Rectal smooth muscle tissue (tissue), 1 donor: ENCODE results near the gene LRRC49.

Experiments used
- H3K27ac ChIP-seq: one replicate; pipeline ENCODE4 v1.7.0; 2013; ENCODE audit warnings: low read depth, low read length, inconsistent platforms
- H3K27me3 ChIP-seq: one replicate; pipeline ENCODE4 v1.7.0; 2013; ENCODE audit warnings: low read length; ENCODE audit not compliant: control insufficient read depth, insufficient read depth
- H3K36me3 ChIP-seq: one replicate; pipeline ENCODE4 v1.7.0; 2013; ENCODE audit warnings: low read length; ENCODE audit not compliant: control insufficient read depth, insufficient read depth
- H3K4me1 ChIP-seq: one replicate; pipeline ENCODE4 v1.7.0; 2013; ENCODE audit warnings: low read length; ENCODE audit not compliant: control insufficient read depth, insufficient read depth
- H3K4me3 ChIP-seq: one replicate; pipeline ENCODE4 v1.7.0; 2013; ENCODE audit warnings: low read length
- H3K9ac ChIP-seq: one replicate; pipeline ENCODE4 v1.7.0; 2013; ENCODE audit warnings: low read length

The LRRC49 gene

DNA sequence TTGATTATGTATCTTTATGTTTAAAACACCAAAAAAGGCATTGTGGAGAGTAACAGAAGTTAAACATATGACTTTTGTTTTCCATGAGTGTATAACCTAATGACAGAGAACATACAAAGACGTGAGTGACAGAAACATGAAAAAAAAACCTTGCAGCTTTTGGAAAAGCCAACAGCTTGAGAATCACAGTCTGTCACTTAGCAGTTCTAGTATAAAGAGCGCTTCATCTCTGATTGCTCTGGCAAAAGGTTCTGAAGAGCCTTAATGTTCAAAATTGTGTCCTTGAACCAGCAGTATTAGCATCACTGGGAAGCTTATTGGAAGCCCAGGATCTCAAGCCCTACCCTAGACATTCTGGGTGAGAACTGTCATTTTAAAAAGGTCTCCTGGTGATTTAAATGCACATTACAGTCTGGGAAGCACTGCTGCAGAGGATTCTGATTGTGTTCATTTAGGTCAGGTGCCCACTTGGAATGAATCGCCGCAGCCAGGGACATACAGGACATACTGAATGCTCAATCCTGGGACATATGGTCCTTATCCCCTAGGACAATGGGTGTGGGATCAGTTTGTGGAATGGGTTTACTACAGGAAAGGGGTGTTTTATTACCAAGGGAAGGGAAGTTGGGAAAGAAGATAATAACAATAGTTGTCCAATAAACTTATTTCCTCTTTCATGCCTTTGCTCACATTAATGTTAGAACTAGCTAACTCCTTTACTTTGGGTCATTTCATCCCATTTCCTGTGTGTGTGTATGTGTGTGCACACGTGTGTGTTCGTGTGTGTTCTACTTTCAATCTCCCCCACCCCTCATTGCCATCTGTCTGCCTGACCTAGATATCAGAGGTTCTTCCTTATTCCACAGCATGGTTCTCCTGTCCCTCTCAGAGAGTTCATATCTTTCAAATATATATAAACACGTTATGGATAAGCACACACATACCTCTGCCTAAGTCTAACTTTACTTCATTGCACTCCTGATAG, 55.0 kb downstream of the LRRC49 start:
- no peak overlapping the region for H3K9ac ChIP-seq
- no peaks in the 10 kb centered on the region for H3K36me3 ChIP-seq
- H3K4me3 ChIP-seq, result no peak overlapping the region
- H3K27me3 ChIP-seq, result no peaks in the 10 kb centered on the region
- no peak overlapping the region for H3K27ac ChIP-seq
- no peaks in the 10 kb centered on the region for H3K4me1 ChIP-seq

- no peaks in the 10 kb centered on the region for H3K27me3 ChIP-seq
Observed at GRCh38 chr15:70950953-70951352, 58.3 kb downstream of the LRRC49 start.

DNA sequence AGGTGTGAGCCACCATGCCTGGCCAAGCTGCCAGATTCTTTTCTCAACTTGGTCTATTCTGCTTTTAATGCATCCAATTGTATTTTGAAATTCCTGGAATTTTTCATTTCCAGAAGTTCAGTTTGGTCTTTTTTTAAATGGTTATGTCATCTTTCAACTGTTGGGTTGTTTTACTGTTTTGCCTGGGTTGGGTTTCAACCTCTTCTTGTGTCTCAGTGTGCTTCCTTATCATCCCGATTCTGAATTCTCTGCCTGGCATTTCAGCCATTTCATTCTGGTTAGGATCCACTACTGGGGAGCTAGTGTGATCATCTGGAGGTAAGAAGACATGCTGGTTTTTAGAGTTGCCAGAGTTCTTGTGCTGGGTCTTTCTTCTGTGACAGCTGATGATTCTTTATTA, 61.5 kb downstream of the LRRC49 start:
- no peak overlapping the region for H3K9ac ChIP-seq
- H3K4me3 ChIP-seq, result no peak overlapping the region
- H3K27me3 ChIP-seq, result no peaks in the 10 kb centered on the region
- no peaks in the 10 kb centered on the region for H3K4me1 ChIP-seq
- no peak overlapping the region for H3K27ac ChIP-seq
- H3K36me3 ChIP-seq, result no peaks in the 10 kb centered on the region

More at GRCh38 chr15:70950953-70951352, 58.3 kb downstream of the LRRC49 start:
- Histone ChIP-seq H3K36me3 (no peaks in the 10 kb centered on the region), H3K27ac (no peak overlapping the region), H3K9ac (no peak overlapping the region), H3K4me3 (no peak overlapping the region), H3K4me1 (no peaks in the 10 kb centered on the region)

DNA sequence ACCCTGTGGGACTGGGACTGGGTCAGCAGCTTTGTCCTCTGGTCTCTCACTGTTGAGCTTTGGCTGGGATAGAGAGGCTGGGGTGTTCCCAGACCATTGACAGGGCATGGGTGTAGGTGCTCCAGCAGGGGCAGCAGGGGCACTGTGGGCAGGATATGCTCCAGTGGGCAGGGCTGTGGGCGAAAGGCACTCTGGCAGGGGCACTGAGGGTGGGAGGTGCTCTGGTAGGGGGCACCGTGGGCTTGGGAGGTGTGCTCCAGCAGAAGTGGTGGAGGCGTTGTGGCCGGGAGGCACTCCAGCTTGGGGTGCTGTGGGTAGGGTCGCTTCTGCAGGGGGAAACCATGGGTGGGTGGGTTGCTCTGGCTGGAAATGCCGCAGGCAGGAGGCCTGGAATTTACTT, 62.1 kb downstream of the LRRC49 start:
- no peaks in the 10 kb centered on the region for H3K36me3 ChIP-seq
- H3K9ac ChIP-seq, result no peak overlapping the region
- no peak overlapping the region for H3K27ac ChIP-seq
- H3K27me3 ChIP-seq, result no peaks in the 10 kb centered on the region
- no peak overlapping the region for H3K4me3 ChIP-seq
- H3K4me1 ChIP-seq, result no peaks in the 10 kb centered on the region

GRCh38 chr15:70955151-70955550, 62.5 kb downstream of the LRRC49 start:
- Histone ChIP-seq H3K27me3 (no peaks in the 10 kb centered on the region), H3K4me1 (no peaks in the 10 kb centered on the region), H3K4me3 (no peak overlapping the region), H3K27ac (no peak overlapping the region), H3K36me3 (no peaks in the 10 kb centered on the region), H3K9ac (no peak overlapping the region)

GRCh38 chr15:70956201-70956995, 63.8 kb downstream of the LRRC49 start:
- no peaks in the 10 kb centered on the region for H3K27me3 ChIP-seq
- H3K4me3 ChIP-seq, result no peak overlapping the region
- H3K9ac ChIP-seq, result no peak overlapping the region
- no peaks in the 10 kb centered on the region for H3K4me1 ChIP-seq
- H3K36me3 ChIP-seq, result no peaks in the 10 kb centered on the region
- H3K27ac ChIP-seq, result no peak overlapping the region

- no peaks in the 10 kb centered on the region for H3K4me1 ChIP-seq
- H3K9ac ChIP-seq, result no peak overlapping the region
- no peak overlapping the region for H3K27ac ChIP-seq
- no peak overlapping the region for H3K4me3 ChIP-seq
- no peaks in the 10 kb centered on the region for H3K27me3 ChIP-seq
- H3K36me3 ChIP-seq, result no peaks in the 10 kb centered on the region
Observed at GRCh38 chr15:70962084-70962483, 69.5 kb downstream of the LRRC49 start.

DNA sequence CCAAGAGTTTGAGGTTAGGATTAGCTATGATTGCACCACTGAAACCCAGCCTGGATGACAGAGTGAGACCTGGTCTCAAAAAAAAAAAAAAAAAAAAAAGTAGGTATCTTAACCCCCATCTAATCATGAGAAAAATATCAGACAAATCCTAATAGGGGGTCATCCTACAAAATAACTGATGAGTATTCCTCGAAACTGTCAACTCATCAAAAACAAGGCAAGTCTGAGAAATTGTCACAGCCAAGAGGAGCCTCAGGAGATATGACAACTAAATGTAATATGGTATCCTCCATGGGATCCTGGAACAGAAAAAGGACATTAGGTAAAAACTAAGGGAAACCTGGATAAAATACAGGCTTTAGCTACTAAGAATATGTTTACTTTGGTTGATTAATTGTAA, 70.6 kb downstream of the LRRC49 start:
- no peaks in the 10 kb centered on the region for H3K4me1 ChIP-seq
- no peak overlapping the region for H3K9ac ChIP-seq
- H3K27ac ChIP-seq, result no peak overlapping the region
- no peaks in the 10 kb centered on the region for H3K27me3 ChIP-seq
- no peak overlapping the region for H3K4me3 ChIP-seq
- H3K36me3 ChIP-seq, result no peaks in the 10 kb centered on the region

GRCh38 chr15:70964058-70964457, 71.4 kb downstream of the LRRC49 start:
- Histone ChIP-seq H3K4me3 (no peak overlapping the region), H3K9ac (no peak overlapping the region), H3K4me1 (no peaks in the 10 kb centered on the region), H3K27me3 (no peaks in the 10 kb centered on the region), H3K27ac (no peak overlapping the region), H3K36me3 (no peaks in the 10 kb centered on the region)

DNA sequence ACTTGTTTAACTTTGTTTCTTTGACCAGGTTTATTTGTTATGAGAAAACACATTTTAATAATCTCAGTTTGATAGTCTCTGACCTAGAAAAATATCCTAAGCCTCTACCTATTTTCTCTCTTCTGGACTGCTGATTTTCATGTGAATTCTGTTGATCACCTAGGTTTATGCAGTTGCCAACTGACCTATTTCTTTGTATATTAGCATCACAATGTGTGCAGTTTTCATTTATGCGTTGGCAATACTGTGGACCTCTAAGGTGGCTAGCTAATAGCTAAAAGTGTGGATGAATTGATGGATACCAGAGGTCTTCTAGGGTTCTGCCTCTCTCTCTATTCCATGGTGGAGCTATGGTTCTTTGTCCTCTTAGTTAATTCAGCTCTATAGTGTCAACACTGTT, 72.1 kb downstream of the LRRC49 start:
- H3K4me3 ChIP-seq, result no peak overlapping the region
- no peaks in the 10 kb centered on the region for H3K27me3 ChIP-seq
- H3K36me3 ChIP-seq, result no peaks in the 10 kb centered on the region
- no peak overlapping the region for H3K9ac ChIP-seq
- no peaks in the 10 kb centered on the region for H3K4me1 ChIP-seq
- H3K27ac ChIP-seq, result no peak overlapping the region

GRCh38 chr15:70967646-70968045, 75.0 kb downstream of the LRRC49 start:
- Histone ChIP-seq H3K9ac (no peak overlapping the region), H3K4me3 (no peak overlapping the region), H3K36me3 (no peaks in the 10 kb centered on the region), H3K27ac (no peak overlapping the region), H3K4me1 (no peaks in the 10 kb centered on the region), H3K27me3 (no peaks in the 10 kb centered on the region)

- Histone ChIP-seq H3K9ac (no peak overlapping the region), H3K4me3 (no peak overlapping the region), H3K27me3 (no peaks in the 10 kb centered on the region), H3K36me3 (no peaks in the 10 kb centered on the region), H3K4me1 (no peaks in the 10 kb centered on the region), H3K27ac (no peak overlapping the region)
Observed at GRCh38 chr15:70974004-70974832, 81.6 kb downstream of the LRRC49 start.
